ENCODE measurements around the gene MCUB.

GRCh38 chr4:109684727-109685126 is 124.7 kb downstream of the MCUB start:
- no peak for TF ChIP-seq MEF2D (tag; conservative IDR thresholded peaks at IDR 0.05; ENCODE audit: low read depth)
- TF ChIP-seq, protein P1, sequence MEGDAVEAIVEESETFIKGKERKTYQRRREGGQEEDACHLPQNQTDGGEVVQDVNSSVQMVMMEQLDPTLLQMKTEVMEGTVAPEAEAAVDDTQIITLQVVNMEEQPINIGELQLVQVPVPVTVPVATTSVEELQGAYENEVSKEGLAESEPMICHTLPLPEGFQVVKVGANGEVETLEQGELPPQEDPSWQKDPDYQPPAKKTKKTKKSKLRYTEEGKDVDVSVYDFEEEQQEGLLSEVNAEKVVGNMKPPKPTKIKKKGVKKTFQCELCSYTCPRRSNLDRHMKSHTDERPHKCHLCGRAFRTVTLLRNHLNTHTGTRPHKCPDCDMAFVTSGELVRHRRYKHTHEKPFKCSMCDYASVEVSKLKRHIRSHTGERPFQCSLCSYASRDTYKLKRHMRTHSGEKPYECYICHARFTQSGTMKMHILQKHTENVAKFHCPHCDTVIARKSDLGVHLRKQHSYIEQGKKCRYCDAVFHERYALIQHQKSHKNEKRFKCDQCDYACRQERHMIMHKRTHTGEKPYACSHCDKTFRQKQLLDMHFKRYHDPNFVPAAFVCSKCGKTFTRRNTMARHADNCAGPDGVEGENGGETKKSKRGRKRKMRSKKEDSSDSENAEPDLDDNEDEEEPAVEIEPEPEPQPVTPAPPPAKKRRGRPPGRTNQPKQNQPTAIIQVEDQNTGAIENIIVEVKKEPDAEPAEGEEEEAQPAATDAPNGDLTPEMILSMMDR (IDR thresholded peaks at IDR 0.05 in 2 of 3, conservative IDR thresholded peaks at IDR 0.05 in 1 of 3; ENCODE audit: insufficient read depth in 2 of 3, low read depth in 1 of 3, low read length in 3 of 3): no peak
- TF ChIP-seq HDAC2 (IDR thresholded peaks at IDR 0.05): no peak
- TF ChIP-seq, protein P2, sequence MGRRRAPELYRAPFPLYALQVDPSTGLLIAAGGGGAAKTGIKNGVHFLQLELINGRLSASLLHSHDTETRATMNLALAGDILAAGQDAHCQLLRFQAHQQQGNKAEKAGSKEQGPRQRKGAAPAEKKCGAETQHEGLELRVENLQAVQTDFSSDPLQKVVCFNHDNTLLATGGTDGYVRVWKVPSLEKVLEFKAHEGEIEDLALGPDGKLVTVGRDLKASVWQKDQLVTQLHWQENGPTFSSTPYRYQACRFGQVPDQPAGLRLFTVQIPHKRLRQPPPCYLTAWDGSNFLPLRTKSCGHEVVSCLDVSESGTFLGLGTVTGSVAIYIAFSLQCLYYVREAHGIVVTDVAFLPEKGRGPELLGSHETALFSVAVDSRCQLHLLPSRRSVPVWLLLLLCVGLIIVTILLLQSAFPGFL (CRISPR knock-in tag; IDR thresholded peaks at IDR 0.05): no peak
- TF ChIP-seq HNRNPLL (IDR thresholded peaks at IDR 0.05; ENCODE audit: low read depth, low read length, poor library complexity, severe bottlenecking): no peak
- TF ChIP-seq, protein P3, sequence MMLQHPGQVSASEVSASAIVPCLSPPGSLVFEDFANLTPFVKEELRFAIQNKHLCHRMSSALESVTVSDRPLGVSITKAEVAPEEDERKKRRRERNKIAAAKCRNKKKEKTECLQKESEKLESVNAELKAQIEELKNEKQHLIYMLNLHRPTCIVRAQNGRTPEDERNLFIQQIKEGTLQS (IDR thresholded peaks at IDR 0.05): no peak
- TF ChIP-seq, protein P3 (CRISPR knock-in tag; conservative IDR thresholded peaks at IDR 0.05): no peak
- TF ChIP-seq PHTF2 (CRISPR knock-in tag; IDR thresholded peaks at IDR 0.05): no peak
- no peak for TF ChIP-seq FOSL1 (tag; conservative IDR thresholded peaks at IDR 0.05)
- no peak for TF ChIP-seq POLR2G (IDR thresholded peaks at IDR 0.05; ENCODE audit: low read depth, low read length)
- TF ChIP-seq DPF2 (IDR thresholded peaks at IDR 0.05): no peak
- TF ChIP-seq CHD1 (IDR thresholded peaks at IDR 0.05; ENCODE audit: low read length): no peak
- TF ChIP-seq ZNF175 (CRISPR knock-in tag; IDR thresholded peaks at IDR 0.05; ENCODE audit: low read depth): no peak
- TF ChIP-seq RERE (CRISPR knock-in tag; IDR thresholded peaks at IDR 0.05; ENCODE audit: borderline replicate concordance): no peak
- no peak for TF ChIP-seq JUNB (CRISPR knock-in tag; conservative IDR thresholded peaks at IDR 0.05)
